ENCODE results near the gene P2RY4.
"Not testable (repeated sequence)": the region's sequence is repeated elsewhere in the genome, so short reads cannot be mapped to it uniquely, and the experiment has no call there.

P2RY4 gene

DNA sequence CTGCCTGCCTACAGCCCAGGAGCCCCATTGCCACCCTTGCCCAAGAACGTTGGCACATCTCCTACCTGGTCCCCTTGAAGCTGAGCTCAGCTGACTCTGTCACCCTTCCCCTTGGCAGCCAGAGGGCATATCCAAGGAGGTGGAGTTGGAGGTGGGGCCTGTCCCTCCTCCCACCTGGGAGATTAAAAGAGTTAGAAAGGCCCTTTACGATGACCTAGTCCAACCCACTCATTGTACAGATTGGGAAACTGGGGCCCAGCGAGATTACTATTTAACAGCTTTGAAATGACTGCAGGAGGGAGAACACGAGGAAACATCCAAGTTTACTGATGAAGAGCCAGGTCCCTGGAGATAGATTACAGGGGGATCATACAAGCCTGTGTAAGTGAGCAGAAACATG lies at the start of gene P2RY4:
P2RY4 (minus strand) TSS at position 101 of the 400 bp plus-strand sequence. CDS start 580 bp downstream, outside the sequence.
- no peak within 1 kb of the TSS for H3K9ac ChIP-seq (ENCODE audit: low read depth in 1 of 2, low read length in 2 of 2)
- H3K9me3 ChIP-seq (ENCODE audit: control insufficient read depth in 2 of 2, low read length in 2 of 2) = no peaks in the 10 kb centered on the region
- no peaks in the 10 kb centered on the region for H3K36me3 ChIP-seq (ENCODE audit: control insufficient read depth in 2 of 2, insufficient read depth in 2 of 2, low read length in 2 of 2)
- H3K4me1 ChIP-seq (ENCODE audit: control insufficient read depth in 2 of 2, insufficient read depth in 2 of 2, low read length in 2 of 2) = no peaks in the 10 kb centered on the region
- no peak within 1 kb of the TSS for H3K4me3 ChIP-seq (ENCODE audit: low read length in 2 of 2)
- no peak within 1 kb of the TSS for H3K27ac ChIP-seq (ENCODE audit: low read depth in 2 of 2, low read length in 2 of 2)
- H3K27me3 ChIP-seq (ENCODE audit: control insufficient read depth in 2 of 2, insufficient read depth in 2 of 2, low read length in 2 of 2) = peaks cover 0 to 1% of the 10 kb centered on the region in 2 donors

DNA sequence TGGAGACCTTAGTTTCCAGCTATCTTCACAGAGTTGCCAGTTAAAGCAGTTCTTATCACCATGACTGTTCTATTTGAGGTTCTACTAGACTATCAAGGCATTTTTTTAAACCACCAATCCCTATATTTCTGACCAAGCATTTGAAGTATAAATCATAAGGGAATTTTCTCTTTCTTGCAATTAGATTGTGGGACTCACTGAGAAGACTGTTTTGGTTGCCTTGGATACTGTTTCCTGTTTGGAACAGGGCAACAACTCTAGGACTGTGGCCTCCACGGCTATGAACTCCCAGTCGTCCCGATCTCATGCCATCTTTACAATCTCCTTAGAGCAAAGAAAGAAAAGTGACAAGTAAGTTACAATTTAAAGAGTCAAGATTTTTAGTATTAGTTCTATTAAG lies 41.7 kb upstream of the P2RY4 start:
- H3K4me3 ChIP-seq (ENCODE audit: low read length in 2 of 2) = no peak overlapping the region
- no peaks in the 10 kb centered on the region for H3K9me3 ChIP-seq (ENCODE audit: control insufficient read depth in 2 of 2, low read length in 2 of 2)
- H3K36me3 ChIP-seq (ENCODE audit: control insufficient read depth in 2 of 2, insufficient read depth in 2 of 2, low read length in 2 of 2) = no peaks in the 10 kb centered on the region
- no peaks in the 10 kb centered on the region for H3K27me3 ChIP-seq (ENCODE audit: control insufficient read depth in 2 of 2, insufficient read depth in 2 of 2, low read length in 2 of 2)
- no peaks in the 10 kb centered on the region for H3K4me1 ChIP-seq (ENCODE audit: control insufficient read depth in 2 of 2, insufficient read depth in 2 of 2, low read length in 2 of 2)
- no peak overlapping the region for H3K27ac ChIP-seq (ENCODE audit: low read depth in 2 of 2, low read length in 2 of 2)
- H3K9ac ChIP-seq (ENCODE audit: low read depth in 1 of 2, low read length in 2 of 2) = no peak overlapping the region

DNA sequence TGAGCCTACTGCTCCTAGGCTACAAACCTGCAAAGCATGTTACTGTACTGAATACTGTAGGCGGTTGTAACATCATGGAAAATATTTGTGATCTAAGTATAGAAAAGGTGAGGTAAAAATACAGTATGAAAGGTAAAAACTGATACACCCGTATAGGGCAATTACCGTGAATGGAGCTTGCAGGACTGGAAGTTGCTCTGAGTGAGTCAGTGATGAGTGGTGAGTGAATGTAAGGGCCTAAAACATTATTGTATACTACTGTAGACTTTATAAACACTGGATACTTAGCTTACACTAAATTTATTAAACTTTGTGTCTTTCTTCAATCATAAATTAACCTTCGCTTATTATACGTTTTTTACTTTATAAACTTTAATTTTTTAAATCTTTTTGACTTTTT lies 33.6 kb upstream of the P2RY4 start:
- Histone ChIP-seq H3K4me1 (ENCODE audit: control insufficient read depth in 2 of 2, insufficient read depth in 2 of 2, low read length in 2 of 2) (peaks cover 0 to 6% of the 10 kb centered on the region in 2 donors), H3K4me3 (ENCODE audit: low read length in 2 of 2) (no peak overlapping the region), H3K9ac (ENCODE audit: low read depth in 1 of 2, low read length in 2 of 2) (no peak overlapping the region), H3K27ac (ENCODE audit: low read depth in 2 of 2, low read length in 2 of 2) (no peak overlapping the region), H3K9me3 (ENCODE audit: control insufficient read depth in 2 of 2, low read length in 2 of 2) (no peaks in the 10 kb centered on the region), H3K36me3 (ENCODE audit: control insufficient read depth in 2 of 2, insufficient read depth in 2 of 2, low read length in 2 of 2) (no peaks in the 10 kb centered on the region), H3K27me3 (ENCODE audit: control insufficient read depth in 2 of 2, insufficient read depth in 2 of 2, low read length in 2 of 2) (no peaks in the 10 kb centered on the region)

DNA sequence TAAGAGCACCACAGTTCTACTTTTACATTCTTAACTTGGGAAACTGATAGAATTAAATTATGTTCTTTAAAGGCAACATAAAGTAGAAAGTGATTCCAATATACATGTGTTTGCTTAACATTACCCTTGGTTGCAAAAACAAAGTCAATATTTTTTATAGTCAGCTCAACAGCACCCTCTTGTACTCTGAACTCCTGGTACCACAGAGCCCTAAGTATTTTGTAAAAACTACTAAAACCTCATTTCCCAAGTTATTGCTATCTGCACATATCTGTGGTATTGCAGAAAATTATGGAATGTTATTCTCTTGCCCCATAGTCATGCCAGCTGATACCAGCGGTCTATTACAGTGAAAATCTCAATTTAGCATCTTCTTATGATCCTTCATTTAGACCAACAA lies 32.8 kb upstream of the P2RY4 start:
- Histone ChIP-seq H3K9me3 (ENCODE audit: control insufficient read depth in 2 of 2, low read length in 2 of 2) (no peaks in the 10 kb centered on the region), H3K27ac (ENCODE audit: low read depth in 2 of 2, low read length in 2 of 2) (no peak overlapping the region), H3K4me1 (ENCODE audit: control insufficient read depth in 2 of 2, insufficient read depth in 2 of 2, low read length in 2 of 2) (peaks cover 0 to 6% of the 10 kb centered on the region in 2 donors), H3K4me3 (ENCODE audit: low read length in 2 of 2) (no peak overlapping the region), H3K27me3 (ENCODE audit: control insufficient read depth in 2 of 2, insufficient read depth in 2 of 2, low read length in 2 of 2) (no peaks in the 10 kb centered on the region), H3K36me3 (ENCODE audit: control insufficient read depth in 2 of 2, insufficient read depth in 2 of 2, low read length in 2 of 2) (no peaks in the 10 kb centered on the region), H3K9ac (ENCODE audit: low read depth in 1 of 2, low read length in 2 of 2) (no peak overlapping the region)

DNA sequence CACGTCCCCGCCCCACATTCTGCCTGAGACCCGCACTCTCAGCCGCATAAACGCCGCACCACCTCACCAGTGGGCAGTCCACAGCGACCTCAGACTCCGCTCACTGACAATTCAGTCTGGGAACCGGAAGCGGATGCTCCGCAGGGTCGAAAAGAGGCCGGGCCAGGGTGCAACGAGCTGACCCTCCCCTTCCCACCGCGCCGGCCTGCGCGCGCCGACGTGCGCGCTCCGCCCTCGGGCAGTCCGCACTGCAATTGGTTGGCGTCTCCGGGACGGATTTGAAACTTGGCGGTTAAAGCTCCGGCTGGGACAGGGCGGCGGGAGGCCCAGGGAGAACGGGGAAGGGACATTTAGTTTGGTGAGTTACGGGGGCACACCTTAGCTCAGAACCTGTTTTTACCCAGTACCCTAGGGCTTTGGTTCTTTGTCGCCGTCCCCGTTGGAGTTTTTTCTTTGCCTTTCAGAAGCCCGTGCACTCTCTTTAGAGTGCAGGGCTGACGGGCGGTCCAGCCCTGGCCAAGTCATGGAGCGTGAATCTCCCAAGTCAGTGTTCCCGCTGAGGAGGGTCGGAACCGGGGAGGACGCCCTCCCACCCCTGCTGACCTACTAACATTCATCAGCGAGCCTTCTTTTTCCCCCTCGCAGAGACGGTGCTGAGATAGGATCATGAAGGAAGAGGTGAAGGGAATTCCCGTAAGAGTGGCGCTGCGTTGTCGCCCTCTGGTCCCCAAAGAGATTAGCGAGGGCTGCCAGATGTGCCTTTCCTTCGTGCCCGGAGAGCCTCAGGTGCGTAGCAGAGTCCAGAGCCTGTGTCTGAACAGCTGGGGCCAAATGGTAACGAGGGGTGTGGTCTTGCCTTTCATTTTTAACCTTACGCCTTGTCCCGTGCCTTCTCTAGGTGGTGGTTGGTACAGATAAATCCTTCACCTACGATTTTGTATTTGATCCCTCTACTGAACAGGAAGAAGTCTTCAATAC lies 30.1 kb upstream of the P2RY4 start, which contains the start of the genes KIF4A and PDZD11:
KIF4A (plus strand) TSS at position 312 of the 978 bp plus-strand sequence; CDS start at position 667, 355 bp downstream.
PDZD11 (minus strand) TSS at position 135 of the 978 bp plus-strand sequence. CDS start 586 bp downstream, outside the sequence.
- Histone ChIP-seq H3K27ac (ENCODE audit: low read depth in 2 of 2, low read length in 2 of 2) (peak within 1 kb of the TSS; percentile 57 to 60), H3K27me3 (ENCODE audit: control insufficient read depth in 2 of 2, insufficient read depth in 2 of 2, low read length in 2 of 2) (no peaks in the 10 kb centered on the region), H3K4me1 (ENCODE audit: control insufficient read depth in 2 of 2, insufficient read depth in 2 of 2, low read length in 2 of 2) (peaks cover 0 to 6% of the 10 kb centered on the region in 2 donors), H3K4me3 (ENCODE audit: low read length in 2 of 2) (peak within 1 kb of the TSS; percentile 76 to 83), H3K9ac (ENCODE audit: low read depth in 1 of 2, low read length in 2 of 2) (peak within 1 kb of the TSS; percentile 70 to 76), H3K36me3 (ENCODE audit: control insufficient read depth in 2 of 2, insufficient read depth in 2 of 2, low read length in 2 of 2) (peaks cover 0 to 7% of the 10 kb centered on the region in 2 donors), H3K9me3 (ENCODE audit: control insufficient read depth in 2 of 2, low read length in 2 of 2) (no peaks in the 10 kb centered on the region)

DNA sequence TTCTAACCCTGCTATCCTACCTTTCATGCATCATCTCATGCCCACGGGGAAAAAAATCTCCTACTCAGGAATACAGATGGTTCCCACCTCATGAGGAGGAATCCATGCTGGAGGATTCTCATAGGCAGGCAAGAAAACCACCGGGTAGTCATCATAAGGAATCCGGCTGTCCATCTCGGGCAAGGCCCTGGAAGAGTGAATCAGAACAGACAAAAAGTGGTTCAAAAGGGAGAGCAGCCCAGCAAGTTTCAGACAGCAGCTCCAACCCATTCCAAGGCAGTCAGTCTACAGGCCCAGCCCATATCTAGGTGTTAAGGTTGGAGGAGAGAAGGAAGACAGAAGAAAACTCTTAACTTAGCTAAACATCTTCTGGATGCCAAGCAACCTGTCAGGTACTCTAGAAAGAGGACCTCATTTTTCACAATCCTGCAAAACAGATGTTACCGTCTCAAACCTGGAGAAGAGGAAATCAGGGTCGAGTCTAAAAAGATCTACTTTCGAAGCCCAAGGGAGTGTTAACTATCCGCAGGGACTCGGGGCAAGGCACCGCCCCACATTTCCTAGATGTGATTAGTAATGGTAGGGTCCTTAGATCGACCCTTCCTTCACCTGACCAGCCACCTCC lies 29.3 kb upstream of the P2RY4 start:
- Histone ChIP-seq H3K4me3 (ENCODE audit: low read length in 2 of 2) (peak overlapping the region; percentile 76 to 83), H3K9me3 (ENCODE audit: control insufficient read depth in 2 of 2, low read length in 2 of 2) (no peaks in the 10 kb centered on the region), H3K36me3 (ENCODE audit: control insufficient read depth in 2 of 2, insufficient read depth in 2 of 2, low read length in 2 of 2) (peaks cover 0 to 7% of the 10 kb centered on the region in 2 donors), H3K27me3 (ENCODE audit: control insufficient read depth in 2 of 2, insufficient read depth in 2 of 2, low read length in 2 of 2) (no peaks in the 10 kb centered on the region), H3K4me1 (ENCODE audit: control insufficient read depth in 2 of 2, insufficient read depth in 2 of 2, low read length in 2 of 2) (peaks cover 0 to 6% of the 10 kb centered on the region in 2 donors), H3K27ac (ENCODE audit: low read depth in 2 of 2, low read length in 2 of 2) (peak overlapping the region; percentile 57 to 60), H3K9ac (ENCODE audit: low read depth in 1 of 2, low read length in 2 of 2) (peak overlapping the region; percentile 70 to 76)

DNA sequence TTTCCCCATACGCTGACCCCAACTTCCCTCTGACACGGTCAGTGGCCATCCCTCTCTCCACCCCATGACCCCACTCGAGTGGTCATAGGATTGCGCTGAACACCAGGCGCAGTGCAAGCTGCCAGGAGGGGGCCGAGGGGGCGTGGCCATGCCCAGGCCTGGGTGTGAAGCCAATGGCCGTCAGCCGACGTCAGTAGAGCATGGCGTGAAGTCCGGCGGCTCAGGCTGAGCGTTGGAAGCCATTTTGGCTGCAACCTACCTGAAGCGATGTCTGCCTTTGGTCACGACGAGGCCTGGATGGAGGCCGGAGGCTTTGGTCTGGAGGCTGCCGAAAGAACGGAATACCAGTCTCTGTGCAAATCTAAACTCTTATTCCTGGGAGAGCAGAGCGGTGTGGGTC lies 21.9 kb upstream of the P2RY4 start, which contains the start of gene RAB41:
RAB41 (plus strand) TSS at position 222 of the 400 bp plus-strand sequence; CDS start at position 268, 46 bp downstream.
- Histone ChIP-seq H3K4me3 (ENCODE audit: low read length in 2 of 2) (no peak within 1 kb of the TSS), H3K9ac (ENCODE audit: low read depth in 1 of 2, low read length in 2 of 2) (no peak within 1 kb of the TSS), H3K4me1 (ENCODE audit: control insufficient read depth in 2 of 2, insufficient read depth in 2 of 2, low read length in 2 of 2) (no peaks in the 10 kb centered on the region), H3K27ac (ENCODE audit: low read depth in 2 of 2, low read length in 2 of 2) (no peak within 1 kb of the TSS), H3K27me3 (ENCODE audit: control insufficient read depth in 2 of 2, insufficient read depth in 2 of 2, low read length in 2 of 2) (no peaks in the 10 kb centered on the region), H3K9me3 (ENCODE audit: control insufficient read depth in 2 of 2, low read length in 2 of 2) (no peaks in the 10 kb centered on the region), H3K36me3 (ENCODE audit: control insufficient read depth in 2 of 2, insufficient read depth in 2 of 2, low read length in 2 of 2) (no peaks in the 10 kb centered on the region)

DNA sequence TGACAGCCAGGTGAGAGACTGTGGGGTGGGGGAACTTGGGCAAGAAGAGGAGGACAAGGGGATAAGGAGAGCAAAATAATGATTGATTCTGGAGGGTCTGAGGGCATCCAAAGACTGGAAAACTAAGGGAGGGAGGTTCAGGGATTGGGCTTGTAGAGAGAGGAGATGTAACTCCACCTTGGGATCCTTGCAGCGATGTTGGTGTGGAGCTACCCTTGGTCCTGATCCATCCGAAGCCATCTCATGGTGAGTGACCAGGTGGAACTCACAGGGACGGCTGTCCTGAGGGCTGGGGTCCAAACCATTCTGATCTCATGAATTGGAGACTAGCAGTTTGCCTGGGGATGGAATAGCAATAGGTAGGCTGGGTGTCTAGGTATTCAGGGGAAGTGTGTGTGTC lies 20.6 kb upstream of the P2RY4 start:
- H3K27ac ChIP-seq (ENCODE audit: low read depth in 2 of 2, low read length in 2 of 2) = no peak overlapping the region
- H3K4me1 ChIP-seq (ENCODE audit: control insufficient read depth in 2 of 2, insufficient read depth in 2 of 2, low read length in 2 of 2) = no peaks in the 10 kb centered on the region
- no peaks in the 10 kb centered on the region for H3K36me3 ChIP-seq (ENCODE audit: control insufficient read depth in 2 of 2, insufficient read depth in 2 of 2, low read length in 2 of 2)
- H3K27me3 ChIP-seq (ENCODE audit: control insufficient read depth in 2 of 2, insufficient read depth in 2 of 2, low read length in 2 of 2) = no peaks in the 10 kb centered on the region
- no peaks in the 10 kb centered on the region for H3K9me3 ChIP-seq (ENCODE audit: control insufficient read depth in 2 of 2, low read length in 2 of 2)
- H3K9ac ChIP-seq (ENCODE audit: low read depth in 1 of 2, low read length in 2 of 2) = no peak overlapping the region
- no peak overlapping the region for H3K4me3 ChIP-seq (ENCODE audit: low read length in 2 of 2)

DNA sequence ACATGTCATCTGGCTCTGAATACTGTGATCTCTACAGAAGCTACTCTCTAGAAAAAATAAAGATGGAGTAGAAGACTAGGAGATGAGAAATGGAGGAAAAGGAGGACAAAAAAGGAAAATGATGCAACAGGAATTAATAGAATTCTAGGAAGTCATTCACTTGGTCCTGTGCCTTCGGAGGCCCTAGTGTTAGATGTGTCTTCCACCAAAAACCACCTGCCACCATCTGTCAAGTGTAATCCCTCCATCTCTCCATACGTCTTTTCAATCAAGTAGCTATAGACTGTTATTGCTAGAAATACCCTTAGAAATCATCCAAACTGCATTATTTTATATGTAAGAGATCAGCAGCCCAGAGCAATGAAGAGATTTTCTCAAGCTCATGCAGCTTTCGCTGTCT lies 19.1 kb upstream of the P2RY4 start:
- H3K9ac ChIP-seq (ENCODE audit: low read depth in 1 of 2, low read length in 2 of 2) = no peak overlapping the region
- H3K4me1 ChIP-seq (ENCODE audit: control insufficient read depth in 2 of 2, insufficient read depth in 2 of 2, low read length in 2 of 2) = no peaks in the 10 kb centered on the region
- no peaks in the 10 kb centered on the region for H3K27me3 ChIP-seq (ENCODE audit: control insufficient read depth in 2 of 2, insufficient read depth in 2 of 2, low read length in 2 of 2)

DNA sequence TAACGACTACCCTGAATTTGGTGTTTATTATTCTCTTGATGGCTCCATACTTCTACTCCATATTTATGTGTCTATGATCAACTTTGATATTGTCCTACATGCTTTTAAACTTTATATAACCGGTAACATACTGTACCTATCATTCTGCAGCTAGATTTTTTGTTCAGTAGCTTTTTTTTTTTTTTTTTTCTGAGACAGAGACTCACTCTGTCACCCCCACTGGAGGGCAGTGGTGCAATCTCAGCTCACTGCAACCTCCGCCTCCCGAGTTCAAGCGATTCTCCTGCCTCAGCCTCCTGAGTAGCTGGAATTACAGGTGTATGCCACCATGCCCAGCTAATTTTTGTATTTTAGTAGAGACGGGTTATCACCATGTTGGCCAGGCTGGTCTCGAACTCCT lies 14.0 kb upstream of the P2RY4 start:
- H3K27ac ChIP-seq (ENCODE audit: low read depth in 2 of 2, low read length in 2 of 2); H3K9ac ChIP-seq (ENCODE audit: low read depth in 1 of 2, low read length in 2 of 2); H3K36me3 ChIP-seq (ENCODE audit: control insufficient read depth in 2 of 2, insufficient read depth in 2 of 2, low read length in 2 of 2); H3K27me3 ChIP-seq (ENCODE audit: control insufficient read depth in 2 of 2, insufficient read depth in 2 of 2, low read length in 2 of 2); H3K4me1 ChIP-seq (ENCODE audit: control insufficient read depth in 2 of 2, insufficient read depth in 2 of 2, low read length in 2 of 2); H3K9me3 ChIP-seq (ENCODE audit: control insufficient read depth in 2 of 2, low read length in 2 of 2); H3K4me3 ChIP-seq (ENCODE audit: low read length in 2 of 2): not testable (repeated sequence)

More for the DNA sequence above, 19.1 kb upstream of the P2RY4 start:
- Histone ChIP-seq H3K27ac (ENCODE audit: low read depth in 2 of 2, low read length in 2 of 2) (no peak overlapping the region), H3K36me3 (ENCODE audit: control insufficient read depth in 2 of 2, insufficient read depth in 2 of 2, low read length in 2 of 2) (no peaks in the 10 kb centered on the region), H3K4me3 (ENCODE audit: low read length in 2 of 2) (no peak overlapping the region), H3K9me3 (ENCODE audit: control insufficient read depth in 2 of 2, low read length in 2 of 2) (no peaks in the 10 kb centered on the region)

Data from mucosa of rectum (tissue), 2 donors.